Body of pancreas (tissue), 4 donors: ENCODE measurements around the gene SUMF2. TPM values are rescaled to one million over a fixed set of nuclear protein-coding genes. Genes with fewer than 3 reads are reported as not detected.

Experiments used
- ATAC-seq: fragments of 150-250 bp; one replicate; pipeline ENCODE4 v1.9.1; 2016
- DNase-seq, 4 donors: peaks; one replicate each; pipeline ENCODE4 v3.0.0-alpha.2; 2019
- H3K27ac ChIP-seq, 4 donors: fragments of 200-600 bp; sonication (generic); 1 replicate in 3 of 4; 2 replicates in 1 of 4; pipeline versions ENCODE4 v1.5.1 to v1.6.1; 2016 to 2019; ENCODE audit warnings: mild to moderate bottlenecking in 1 of 4, mixed read lengths in 1 of 4, moderate library complexity in 1 of 4
- H3K27me3 ChIP-seq, 2 donors: fragments of 200-600 bp; sonication (generic); one replicate each; pipeline ENCODE4 v1.6.0; 2016; ENCODE audit warnings: mild to moderate bottlenecking in 1 of 2
- H3K36me3 ChIP-seq, 2 donors: fragments of 200-600 bp; sonication (generic); replicated peaks in 1 of 2; 2 replicates each; pipeline ENCODE4 v1.5.1; 2016; ENCODE audit warnings: low read depth in 2 of 2; ENCODE audit not compliant: insufficient read depth in 1 of 2
- H3K4me1 ChIP-seq: fragments of 200-600 bp; sonication (generic); one replicate; pipeline ENCODE4 v1.6.0; 2016
- H3K4me3 ChIP-seq, 2 donors: fragments of 200-600 bp; sonication (generic); 1 replicate in 1 of 2; 2 replicates in 1 of 2; pipeline ENCODE4 v1.5.1; 2016 to 2019
- H3K9me3 ChIP-seq, 3 donors: fragments of 200-600 bp; sonication (generic); 1 replicate in 2 of 3; 2 replicates in 1 of 3; pipeline ENCODE4 v1.5.1; 2016
- POLR2A ChIP-seq, 3 donors: fragments of 450-650 bp; IDR thresholded peaks; one replicate each; pipeline ENCODE4 v1.6.1; 2016; ENCODE audit warnings: antibody characterized with exemption in 3 of 3, mild to moderate bottlenecking in 2 of 3
- WGBS, 2 donors: methylation state at CpG; one replicate each; pipeline ENCODE4 v1.1.5; 2017; 5-methylcytosine and 5-hydroxymethylcytosine counted together
- intact Hi-C: fragments of 100-400 bp; cut with DNase I; formaldehyde crosslinking; loops from one replicate; pipeline ENCODE4 v1.15.1; 2023
- small RNA-seq: library from RNA; depleted of rRNA; stranded (forward); fragments of <200 nt; gene quantifications from one replicate; pipeline ENCODE3, GENCODE V24; 2016
- total RNA-seq, 2 donors: library from RNA; depleted of rRNA; stranded (reverse); fragments of >200 nt; gene quantifications; one replicate each; pipeline ENCODE4 v1.1.0, GENCODE V29; 2016
- TF ChIP-seq, protein P1 (sequence below), 7 experiments: fragments of 450-650 bp in 4 of 7; fragments of 200-600 bp in 3 of 7; sonication (generic) in 3 of 7; IDR thresholded peaks; one replicate each; pipeline ENCODE4 v1.5.1; 2016 to 2019; ENCODE audit warnings: antibody characterized with exemption in 7 of 7

Gene SUMF2
- total RNA-seq, 2 donors from 2014 or later, result 105 to 143 TPM

DNA sequence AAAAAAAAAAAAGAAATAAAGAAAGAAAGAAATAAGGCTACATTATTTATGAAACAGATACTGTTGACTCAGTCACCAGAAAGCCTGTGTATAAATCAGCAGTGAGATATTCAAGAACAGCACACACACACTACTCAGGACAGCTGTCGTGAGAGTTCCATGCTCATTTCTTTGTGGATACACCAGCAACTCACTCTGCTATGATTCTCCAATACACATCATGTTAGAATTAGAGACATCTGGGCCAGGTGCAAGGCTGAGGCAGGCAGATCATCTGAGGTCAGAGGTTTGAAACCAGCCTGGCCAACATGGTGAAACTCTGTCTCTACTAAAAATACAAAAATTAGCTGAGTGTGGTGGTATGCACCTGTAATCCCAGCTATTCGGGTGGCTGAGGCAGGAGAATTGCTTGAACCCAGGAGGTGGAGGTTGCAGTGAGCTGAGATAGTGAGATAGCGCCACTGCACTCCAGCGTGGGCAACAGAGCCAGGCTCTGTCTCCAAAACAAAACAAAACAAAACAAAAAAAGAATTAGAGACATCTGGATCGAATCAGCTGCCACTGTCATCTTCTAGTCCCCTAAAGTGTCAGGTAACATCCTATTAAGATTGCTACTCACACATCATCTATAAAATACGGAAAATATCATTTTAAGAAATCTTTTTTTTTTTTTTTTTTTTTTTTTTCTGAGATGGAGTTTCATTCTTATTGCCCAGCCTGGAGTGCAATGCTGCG, 63.3 kb downstream of the SUMF2 start:
- H3K27me3 ChIP-seq, result no peaks in the 10 kb centered on the region
- H3K9me3 ChIP-seq, result no peaks in the 10 kb centered on the region
- intact Hi-C loops, result no loop called here
- TF ChIP-seq POLR2A (IDR thresholded peaks at IDR 0.05), result no peak
- TF ChIP-seq, protein P1, sequence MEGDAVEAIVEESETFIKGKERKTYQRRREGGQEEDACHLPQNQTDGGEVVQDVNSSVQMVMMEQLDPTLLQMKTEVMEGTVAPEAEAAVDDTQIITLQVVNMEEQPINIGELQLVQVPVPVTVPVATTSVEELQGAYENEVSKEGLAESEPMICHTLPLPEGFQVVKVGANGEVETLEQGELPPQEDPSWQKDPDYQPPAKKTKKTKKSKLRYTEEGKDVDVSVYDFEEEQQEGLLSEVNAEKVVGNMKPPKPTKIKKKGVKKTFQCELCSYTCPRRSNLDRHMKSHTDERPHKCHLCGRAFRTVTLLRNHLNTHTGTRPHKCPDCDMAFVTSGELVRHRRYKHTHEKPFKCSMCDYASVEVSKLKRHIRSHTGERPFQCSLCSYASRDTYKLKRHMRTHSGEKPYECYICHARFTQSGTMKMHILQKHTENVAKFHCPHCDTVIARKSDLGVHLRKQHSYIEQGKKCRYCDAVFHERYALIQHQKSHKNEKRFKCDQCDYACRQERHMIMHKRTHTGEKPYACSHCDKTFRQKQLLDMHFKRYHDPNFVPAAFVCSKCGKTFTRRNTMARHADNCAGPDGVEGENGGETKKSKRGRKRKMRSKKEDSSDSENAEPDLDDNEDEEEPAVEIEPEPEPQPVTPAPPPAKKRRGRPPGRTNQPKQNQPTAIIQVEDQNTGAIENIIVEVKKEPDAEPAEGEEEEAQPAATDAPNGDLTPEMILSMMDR (IDR thresholded peaks at IDR 0.05), result no peak
- H3K4me1 ChIP-seq, result no peaks in the 10 kb centered on the region
- DNase-seq (no peak), ATAC-seq (no peak)
- no peak overlapping the region for H3K4me3 ChIP-seq
- no peak overlapping the region for H3K27ac ChIP-seq
- no peaks in the 10 kb centered on the region for H3K36me3 ChIP-seq
- WGBS, 2 donors, result 71 to 79% methylated on average over 7 of the region's 7 CpGs

Small RNAs within 50 kb of the gene (small RNA-seq; reads per million reads assigned to genes)
- not detected for gene SNORA15
- gene SNORA22B, result not detected

Other genes with a start within 250 kb of the SUMF2 start
- gene SEPTIN14, start 201.5 kb upstream of the SUMF2 start, total RNA-seq, result not detected
- gene ZNF713, start 176.8 kb upstream of the SUMF2 start, total RNA-seq, result 1 to 10 TPM; 3.0 to 5.4 TPM
- 1 to 10 TPM; 3.3 to 8.8 TPM for gene MRPS17, start 112.4 kb upstream of the SUMF2 start, total RNA-seq
- 10 to 100 TPM; 42.5 to 51.6 TPM for gene NIPSNAP2, start 99.7 kb upstream of the SUMF2 start, total RNA-seq
- gene PSPH, start 12.8 kb upstream of the SUMF2 start, total RNA-seq, result 10 to 100 TPM in 1 of 2 donors, 1 to 10 TPM in 1; 4.6 to 14.3 TPM
- 10 to 100 TPM; 74.5 to 75.8 TPM for gene CCT6A, start 12.5 kb upstream of the SUMF2 start, total RNA-seq
- gene PHKG1, start 28.7 kb downstream of the SUMF2 start, total RNA-seq, result not detected
- 100 to 1,000 TPM; 154 to 194 TPM for gene CHCHD2, start 42.2 kb downstream of the SUMF2 start, total RNA-seq
- 1 to 10 TPM in 1 of 2 donors, not detected in 1; 2.1 TPM for gene NUPR2, start 52.1 kb downstream of the SUMF2 start, total RNA-seq